Gastroesophageal sphincter (tissue), 3 donors: ENCODE measurements around the gene ARHGAP42.

Experiments
- CTCF ChIP-seq, 4 experiments: fragments of 200-600 bp in 2 of 4; fragments of 450-650 bp in 2 of 4; sonication (generic) in 1 of 4; IDR thresholded peaks; one replicate each; pipeline ENCODE4 v1.5.1; 2017 to 2019; ENCODE audit warnings: antibody characterized with exemption in 4 of 4, mild to moderate bottlenecking in 2 of 4, moderate library complexity in 2 of 4
- EP300 ChIP-seq: sonication (generic); formaldehyde crosslinking; IDR thresholded peaks from one replicate; pipeline ENCODE4 v1.6.1; 2017; ENCODE audit warnings: antibody characterized with exemption, mild to moderate bottlenecking
- POLR2A ChIP-seq, 2 donors: fragments of 450-650 bp; IDR thresholded peaks; one replicate each; pipeline ENCODE4 v1.6.1; 2017; ENCODE audit warnings: antibody characterized with exemption in 2 of 2, mild to moderate bottlenecking in 2 of 2, moderate library complexity in 1 of 2
- POLR2AphosphoS5 ChIP-seq: sonication (generic); formaldehyde crosslinking; IDR thresholded peaks from one replicate; pipeline ENCODE4 v1.6.1; 2017; ENCODE audit warnings: antibody characterized with exemption

- TF ChIP-seq POLR2A (IDR thresholded peaks at IDR 0.05) (no peak), POLR2AphosphoS5 (no peak), CTCF (IDR thresholded peaks at IDR 0.05) (no peak), EP300 (no peak)
Measured at GRCh38 chr11:100676901-100677300, 10.2 kb upstream of the ARHGAP42 start.
